DOHH2 (cell line): ENCODE measurements around the gene FAM135A.

Source experiments
- H3F3A ChIP-seq: fragments of 200-600 bp; sonication (generic), shearing (Covaris generic); 2 replicates; pipeline ENCODE4 v1.6.0; 2016; ENCODE audit warnings: antibody characterized with exemption, mild to moderate bottlenecking; ENCODE audit not compliant: control insufficient read depth, insufficient read depth
- H3K27ac ChIP-seq: fragments of 200-600 bp; sonication (generic); 2 replicates; pipeline ENCODE4 v1.5.1; 2014; ENCODE audit warnings: low read depth, mild to moderate bottlenecking, low read length, moderate library complexity
- H3K27me3 ChIP-seq: fragments of 200-600 bp; sonication (generic); 2 replicates; pipeline ENCODE4 v1.6.1; 2014; ENCODE audit warnings: mild to moderate bottlenecking, low read length, mixed read lengths; ENCODE audit not compliant: control insufficient read depth
- H3K36me3 ChIP-seq: fragments of 200-600 bp; sonication (generic); 2 replicates; pipeline ENCODE4 v1.6.1; 2014; ENCODE audit warnings: mild to moderate bottlenecking, low read length, moderate library complexity, mixed read lengths; ENCODE audit not compliant: control insufficient read depth
- H3K4me1 ChIP-seq: fragments of 200-600 bp; sonication (generic); 2 replicates; pipeline ENCODE4 v1.6.1; 2014; ENCODE audit warnings: mild to moderate bottlenecking, low read length, mixed read lengths; ENCODE audit not compliant: control insufficient read depth
- H3K4me2 ChIP-seq: fragments of 200-600 bp; sonication (generic); 2 replicates; pipeline ENCODE4 v1.6.0; 2014; ENCODE audit warnings: mild to moderate bottlenecking, low read length, moderate library complexity
- H3K4me3 ChIP-seq: fragments of 200-600 bp; sonication (generic); 2 replicates; pipeline ENCODE4 v1.5.1; 2014; ENCODE audit warnings: mild to moderate bottlenecking, low read length, mixed read lengths
- H3K79me2 ChIP-seq: fragments of 200-600 bp; sonication (generic); 2 replicates; pipeline ENCODE4 v1.6.1; 2014; ENCODE audit warnings: mild to moderate bottlenecking, low read length, mixed read lengths; ENCODE audit not compliant: control insufficient read depth
- H3K9me2 ChIP-seq: fragments of 200-600 bp; sonication (generic); replicated peaks from 2 replicates; pipeline ENCODE4 v1.6.1; 2014; ENCODE audit warnings: mild to moderate bottlenecking, low read length, mixed read lengths; ENCODE audit not compliant: control insufficient read depth
- H3K9me3 ChIP-seq: fragments of 200-600 bp; sonication (generic); 2 replicates; pipeline ENCODE4 v1.6.1; 2014; ENCODE audit warnings: antibody characterized with exemption, low read length, mixed read lengths; ENCODE audit not compliant: control insufficient read depth, insufficient read depth
- H4K20me1 ChIP-seq: fragments of 200-600 bp; sonication (generic); 2 replicates; pipeline ENCODE4 v1.6.0; 2014; ENCODE audit warnings: low read depth, mild to moderate bottlenecking, antibody characterized with exemption, low read length, moderate library complexity; ENCODE audit not compliant: control insufficient read depth, insufficient read depth
- EZH2phosphoT487 ChIP-seq: fragments of 200-600 bp; sonication (generic); IDR thresholded peaks from 2 replicates; pipeline ENCODE4 v1.6.1; 2017; ENCODE audit warnings: borderline replicate concordance, mild to moderate bottlenecking, antibody characterized with exemption, low read length, moderate library complexity, mixed read lengths
- TF ChIP-seq, protein P1 (sequence below): fragments of 200-600 bp; sonication (generic); IDR thresholded peaks from one replicate; pipeline ENCODE4 v1.5.1; 2014; ENCODE audit warnings: antibody characterized with exemption, mild to moderate bottlenecking, low read depth, low read length; ENCODE audit not compliant: poor library complexity, severe bottlenecking

Gene FAM135A

DNA sequence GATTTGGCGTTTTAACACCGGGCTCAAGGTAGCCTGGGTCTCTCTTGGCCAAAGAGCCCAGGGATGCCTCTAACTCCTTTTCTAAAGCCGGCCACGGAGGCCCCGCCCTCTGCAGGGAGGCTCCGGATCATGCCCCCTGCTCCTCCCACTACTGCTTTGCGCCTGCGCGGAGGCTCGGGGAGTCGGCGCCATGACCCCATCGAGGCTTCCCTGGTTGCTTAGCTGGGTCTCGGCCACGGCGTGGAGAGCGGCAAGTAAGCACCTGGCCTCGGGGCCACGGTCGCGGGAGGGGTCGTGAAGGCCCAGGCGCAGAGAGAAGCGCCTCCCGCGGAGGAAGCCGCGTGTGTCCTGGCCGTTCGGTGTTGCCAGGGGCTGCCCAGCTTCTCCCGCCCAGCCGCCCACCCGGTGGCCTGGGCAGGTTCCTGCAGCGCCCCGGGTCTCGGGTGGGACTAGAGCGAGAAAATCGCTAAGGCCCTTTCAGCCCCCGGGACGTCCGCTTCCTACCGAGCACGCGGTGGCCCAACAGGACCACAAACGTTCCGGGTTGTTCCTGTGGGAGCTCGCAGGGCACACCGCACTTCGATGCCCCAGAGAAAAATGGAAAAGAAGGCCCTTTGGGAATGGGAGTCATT lies 153.6 kb downstream of the FAM135A start, which contains the start of gene SDHAF4:
SDHAF4 (plus strand) TSS at position 180 of the 632 bp plus-strand sequence; CDS start at position 191, 11 bp downstream.
- H3K9me3 ChIP-seq: no peaks in the 10 kb centered on the region
- peaks cover 11% of the 10 kb centered on the region for H3K36me3 ChIP-seq
- H3K4me1 ChIP-seq: peaks cover 10% of the 10 kb centered on the region
- H3K27me3 ChIP-seq: no peaks in the 10 kb centered on the region
- H3K79me2 ChIP-seq: peaks cover 20% of the 10 kb centered on the region
- H3K4me3 ChIP-seq: peak within 1 kb of the TSS; percentile 85
- H4K20me1 ChIP-seq: no peaks in the 10 kb centered on the region
- no peak for TF ChIP-seq EZH2phosphoT487
- TF ChIP-seq, protein P1, sequence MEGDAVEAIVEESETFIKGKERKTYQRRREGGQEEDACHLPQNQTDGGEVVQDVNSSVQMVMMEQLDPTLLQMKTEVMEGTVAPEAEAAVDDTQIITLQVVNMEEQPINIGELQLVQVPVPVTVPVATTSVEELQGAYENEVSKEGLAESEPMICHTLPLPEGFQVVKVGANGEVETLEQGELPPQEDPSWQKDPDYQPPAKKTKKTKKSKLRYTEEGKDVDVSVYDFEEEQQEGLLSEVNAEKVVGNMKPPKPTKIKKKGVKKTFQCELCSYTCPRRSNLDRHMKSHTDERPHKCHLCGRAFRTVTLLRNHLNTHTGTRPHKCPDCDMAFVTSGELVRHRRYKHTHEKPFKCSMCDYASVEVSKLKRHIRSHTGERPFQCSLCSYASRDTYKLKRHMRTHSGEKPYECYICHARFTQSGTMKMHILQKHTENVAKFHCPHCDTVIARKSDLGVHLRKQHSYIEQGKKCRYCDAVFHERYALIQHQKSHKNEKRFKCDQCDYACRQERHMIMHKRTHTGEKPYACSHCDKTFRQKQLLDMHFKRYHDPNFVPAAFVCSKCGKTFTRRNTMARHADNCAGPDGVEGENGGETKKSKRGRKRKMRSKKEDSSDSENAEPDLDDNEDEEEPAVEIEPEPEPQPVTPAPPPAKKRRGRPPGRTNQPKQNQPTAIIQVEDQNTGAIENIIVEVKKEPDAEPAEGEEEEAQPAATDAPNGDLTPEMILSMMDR: peak; percentile 18
- peak within 1 kb of the TSS; percentile 93 for H3K4me2 ChIP-seq
- H3F3A ChIP-seq: no peaks in the 10 kb centered on the region
- H3K27ac ChIP-seq: peak within 1 kb of the TSS; percentile 48
- no peaks in the 10 kb centered on the region for H3K9me2 ChIP-seq

DNA sequence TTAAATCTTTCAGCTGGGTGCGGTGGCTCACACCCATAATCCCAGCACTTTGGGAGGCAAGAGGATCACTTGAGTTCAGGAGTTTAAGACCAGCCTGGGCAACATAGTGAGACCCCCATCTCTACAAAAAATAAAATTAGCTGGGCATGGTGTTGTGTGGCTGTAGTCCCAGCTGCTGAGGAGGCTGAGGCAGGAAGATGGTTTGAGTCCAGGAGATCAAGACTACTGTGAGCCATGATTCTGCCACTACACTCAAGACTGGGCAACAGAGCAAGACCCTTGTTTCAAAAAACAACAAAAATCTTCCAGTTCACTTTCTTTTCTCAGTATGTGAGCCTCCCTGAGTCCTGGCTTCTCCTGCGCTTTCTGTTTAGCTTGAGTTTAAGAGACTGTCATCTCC lies 161.3 kb downstream of the FAM135A start:
- Histone ChIP-seq H3K4me3 (no peak overlapping the region), H3K36me3 (peaks cover 5% of the 10 kb centered on the region; the same call in 1 of the 2 replicates), H3F3A (no peaks in the 10 kb centered on the region), H3K27me3 (no peaks in the 10 kb centered on the region), H3K9me2 (no peaks in the 10 kb centered on the region), H3K9me3 (no peaks in the 10 kb centered on the region), H3K4me1 (no peaks in the 10 kb centered on the region), H4K20me1 (no peaks in the 10 kb centered on the region), H3K79me2 (peaks cover 2% of the 10 kb centered on the region; the same call in 1 of the 2 replicates), H3K27ac (no peak overlapping the region), H3K4me2 (no peak overlapping the region)
- TF ChIP-seq EZH2phosphoT487: no peak
- TF ChIP-seq, protein P1: no peak

DNA sequence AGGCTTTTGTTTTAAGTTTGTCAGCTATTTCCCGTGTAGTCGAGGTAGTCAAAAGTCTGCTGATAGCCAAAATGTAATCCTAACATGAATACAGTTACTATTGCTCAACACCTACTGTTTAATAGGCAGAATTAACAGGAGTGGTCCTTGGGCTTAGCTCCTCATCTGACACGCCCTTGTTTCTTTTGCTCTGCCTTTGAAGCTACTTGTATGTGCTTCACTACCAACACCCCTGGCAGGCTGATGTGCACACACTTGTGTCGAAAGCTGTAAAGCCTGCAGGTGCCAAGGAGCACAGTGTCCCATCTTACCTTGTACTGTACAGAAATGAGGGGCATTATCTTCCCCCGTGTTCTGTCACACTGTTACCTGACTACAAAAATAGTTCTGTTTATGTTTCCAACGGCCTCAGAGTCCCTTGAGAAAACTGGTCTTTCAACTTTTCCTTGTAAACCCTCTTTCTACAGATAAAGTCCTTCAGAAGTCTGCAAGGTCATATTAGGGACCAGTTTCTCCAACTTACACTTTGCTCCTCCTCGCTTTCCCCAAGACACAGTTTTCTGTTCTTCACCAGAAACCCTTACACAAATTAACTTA lies 162.7 kb downstream of the FAM135A start:
- H3K4me1 ChIP-seq: no peaks in the 10 kb centered on the region
- H3F3A ChIP-seq: no peaks in the 10 kb centered on the region
- H3K4me3 ChIP-seq: no peak overlapping the region
- H4K20me1 ChIP-seq: no peaks in the 10 kb centered on the region
- H3K36me3 ChIP-seq: peaks cover 10% of the 10 kb centered on the region
- no peak overlapping the region for H3K4me2 ChIP-seq
- H3K9me2 ChIP-seq: no peaks in the 10 kb centered on the region
- H3K9me3 ChIP-seq: no peaks in the 10 kb centered on the region
- no peak for TF ChIP-seq EZH2phosphoT487
- TF ChIP-seq, protein P1: no peak
- H3K79me2 ChIP-seq: no peaks in the 10 kb centered on the region
- no peaks in the 10 kb centered on the region for H3K27me3 ChIP-seq
- H3K27ac ChIP-seq: no peak overlapping the region
